Brain pericyte (primary cell): ENCODE data around the gene GOSR2.
"Not testable (repeated sequence)": the region's sequence is repeated elsewhere in the genome, so short reads cannot be mapped to it uniquely, and the experiment has no call there.

Source experiments
- DNase-seq: peaks from one replicate; pipeline ENCODE4 v3.0.0-alpha.2; 2012; ENCODE audit warnings: low read depth, low spot score

GOSR2 gene

DNA sequence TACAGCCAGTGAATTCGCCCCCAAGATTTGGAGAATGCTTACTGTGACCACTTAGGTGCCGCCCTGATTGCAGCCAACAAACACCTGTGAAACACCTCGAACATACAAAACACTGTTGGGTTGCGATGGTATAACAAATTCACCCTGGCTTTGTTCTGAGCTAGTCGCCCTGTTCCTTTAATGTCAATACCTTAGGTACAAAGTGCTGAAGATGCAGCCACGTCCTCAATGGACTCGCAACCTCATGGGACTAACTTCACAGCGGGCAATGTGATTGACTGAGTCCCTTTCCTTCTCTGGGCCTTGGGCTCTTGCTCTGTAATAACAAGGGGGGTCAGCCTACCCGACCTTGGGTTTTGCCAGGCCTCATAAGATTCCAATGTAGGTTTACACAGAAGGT is 28.9 kb upstream of the GOSR2 start:
- no peak for DNase-seq

DNA sequence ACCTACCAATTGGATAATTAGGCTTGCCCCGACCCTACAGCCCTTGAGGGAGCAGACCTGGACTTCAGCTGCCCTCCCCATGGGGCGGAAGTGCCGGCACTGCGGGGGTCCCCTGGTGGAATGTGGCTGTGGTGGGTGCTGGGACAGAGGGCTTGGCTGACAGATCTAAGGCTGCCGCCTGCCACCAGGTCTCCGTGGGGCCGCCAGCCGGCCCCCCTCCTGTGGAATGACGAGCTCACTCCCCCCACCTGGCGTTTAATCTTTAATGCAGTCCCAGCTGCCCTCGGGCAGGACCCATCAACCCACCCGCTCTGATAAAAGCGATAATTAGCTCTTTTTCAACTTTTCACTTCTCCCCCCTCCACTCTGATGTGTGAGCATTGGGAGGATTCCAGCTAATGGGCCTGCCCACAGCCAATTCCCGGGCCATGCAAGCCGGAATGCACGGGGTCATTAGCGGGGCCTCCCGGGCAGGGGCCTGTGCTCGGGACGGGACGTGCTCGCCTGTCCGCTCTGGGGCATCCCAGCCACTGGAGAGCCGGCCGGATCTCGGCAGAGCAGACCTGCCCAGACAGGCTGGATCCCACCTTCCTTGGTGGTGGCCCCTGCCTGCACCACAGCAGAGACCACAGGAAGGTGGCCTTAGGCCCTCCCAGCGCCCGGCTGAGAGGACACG is 28.3 kb upstream of the GOSR2 start:
- DNase-seq = no peak

DNA sequence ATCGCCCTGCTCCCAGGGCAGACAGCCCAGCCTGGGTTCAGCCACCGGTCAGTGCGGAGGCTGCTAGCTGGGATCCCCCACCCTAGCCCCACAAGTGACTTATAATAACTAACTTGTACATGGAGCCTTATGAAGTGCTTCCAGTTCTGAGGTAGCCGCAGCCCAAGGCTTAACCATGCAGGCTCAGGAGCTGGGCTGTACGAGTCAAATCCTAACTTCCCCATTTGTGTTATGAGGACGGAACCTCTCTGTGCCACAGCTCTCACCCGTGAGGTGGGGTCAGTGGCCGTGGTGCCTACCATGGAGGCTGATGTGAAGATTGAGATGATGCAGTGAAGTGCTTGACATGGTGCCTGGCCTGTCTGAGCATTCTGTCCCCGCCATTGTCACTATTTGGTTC is 27.8 kb upstream of the GOSR2 start:
- no peak for DNase-seq

DNA sequence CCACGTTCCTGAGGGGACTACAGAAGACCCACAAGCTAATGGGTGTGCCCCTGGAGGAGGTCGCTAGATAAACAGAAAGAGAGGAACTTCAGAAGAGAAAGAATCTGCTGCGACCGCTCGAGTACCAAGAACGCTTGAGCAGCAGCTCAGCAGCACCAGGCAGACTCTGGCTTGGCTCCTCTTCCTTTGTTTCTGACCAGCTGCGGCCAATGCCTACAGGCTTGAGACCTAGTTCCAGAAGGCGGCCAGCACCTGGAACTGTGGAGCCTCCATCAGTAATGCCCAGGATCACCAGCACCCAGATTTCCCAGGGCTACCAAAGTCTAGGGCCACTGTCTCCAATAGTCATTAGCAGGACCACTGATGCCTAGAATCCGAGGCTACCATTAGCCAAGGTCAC is 26.0 kb upstream of the GOSR2 start:
- DNase-seq = no peak

DNA sequence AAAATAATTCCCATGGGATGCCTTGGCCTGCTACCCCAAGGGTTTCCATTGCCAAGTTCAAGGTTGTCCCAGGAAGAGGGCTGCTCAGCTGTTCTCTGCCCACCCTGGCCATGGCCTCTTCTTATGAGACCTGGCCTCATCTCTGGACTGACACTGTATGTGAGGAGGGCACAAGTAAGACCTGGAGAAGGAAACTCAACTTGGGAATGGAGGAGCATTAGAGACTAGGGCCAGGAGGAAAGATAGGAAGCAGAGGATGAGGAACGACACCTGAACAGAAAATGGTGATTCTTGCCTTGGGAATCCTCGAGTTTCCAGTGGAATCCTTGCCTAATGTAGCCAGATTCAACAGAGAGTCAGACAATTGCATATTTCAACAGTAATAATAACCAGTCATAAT is 24.6 kb upstream of the GOSR2 start:
- no peak for DNase-seq

DNA sequence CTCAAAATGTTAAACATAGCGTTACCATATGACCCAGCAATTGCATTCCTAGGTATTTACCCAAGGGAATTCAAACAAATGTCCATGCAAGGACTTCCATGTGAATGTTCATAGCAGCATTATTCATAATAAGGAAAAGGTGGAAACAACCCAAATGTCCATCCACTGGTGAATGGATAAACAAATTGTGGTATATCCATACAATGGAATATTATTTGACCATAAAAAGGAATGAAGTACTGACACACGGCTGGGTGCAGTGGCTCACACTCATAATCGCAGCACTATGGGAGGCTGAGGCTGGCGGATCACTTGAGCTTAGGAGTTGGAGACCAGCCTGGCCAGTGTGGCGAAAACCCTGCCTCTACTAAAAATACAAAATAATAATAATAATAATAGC is 24.1 kb upstream of the GOSR2 start:
- no peak for DNase-seq

DNA sequence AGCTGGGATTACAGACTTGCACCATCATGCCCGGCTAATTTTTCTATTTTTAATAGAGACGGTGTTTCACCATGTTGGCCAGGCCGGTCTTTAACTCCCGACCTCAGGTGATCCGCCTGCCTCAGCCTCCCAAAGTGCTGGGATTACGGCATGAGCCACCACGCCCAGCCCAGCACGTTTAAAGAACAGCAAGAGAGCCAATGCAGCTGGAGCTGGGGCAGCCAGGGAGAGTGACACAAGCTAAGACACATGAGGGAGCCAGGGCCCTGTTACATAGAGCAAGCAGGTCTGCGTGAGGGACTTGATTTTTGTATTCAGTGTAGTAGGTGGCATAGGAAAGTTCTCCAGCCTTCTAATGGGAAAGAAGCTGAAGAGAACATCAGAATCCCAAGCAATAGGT is 21.7 kb upstream of the GOSR2 start:
- no peak for DNase-seq

DNA sequence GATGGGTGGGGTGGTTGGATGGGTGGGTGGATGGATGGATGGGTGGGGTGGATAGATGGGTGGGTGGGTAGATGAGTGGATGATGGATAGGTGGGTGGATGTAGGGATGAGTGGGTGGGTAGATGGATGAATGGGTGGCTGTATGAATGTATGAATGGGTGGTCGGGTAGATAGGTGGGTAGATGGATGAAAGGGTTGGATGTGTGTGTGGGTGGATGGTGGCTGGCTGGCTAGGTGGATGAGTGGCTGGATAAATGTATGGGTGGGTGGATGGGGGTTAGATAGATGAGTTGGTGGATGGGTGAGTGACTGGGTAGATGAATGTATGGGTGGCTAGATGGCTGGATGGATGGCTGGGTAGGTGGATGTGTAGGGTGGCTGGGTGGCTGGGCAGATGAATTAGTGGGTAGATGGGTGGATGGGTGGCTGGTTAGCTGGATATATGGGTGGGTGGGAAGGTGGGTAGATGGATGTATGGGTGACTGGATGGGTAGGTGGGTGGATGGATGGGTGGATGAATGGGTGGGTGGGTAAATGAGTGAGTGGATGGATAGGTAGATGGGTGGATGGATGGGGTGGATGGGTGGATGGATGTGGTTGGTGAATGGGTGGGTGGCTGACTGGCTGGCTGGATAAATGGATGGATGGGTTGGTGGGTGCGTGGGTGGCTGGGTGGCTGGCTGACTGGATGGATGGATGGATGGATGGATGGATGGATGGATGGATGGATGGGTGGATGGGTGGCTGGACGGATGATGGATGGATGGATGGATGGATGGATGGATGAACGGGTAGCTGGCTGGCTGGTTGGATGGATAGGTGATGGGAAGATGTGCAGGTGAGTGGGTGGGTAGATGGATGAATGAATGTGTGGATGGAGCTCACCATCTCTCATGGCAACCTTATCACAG is 18.9 kb upstream of the GOSR2 start:
- no peak for DNase-seq

DNA sequence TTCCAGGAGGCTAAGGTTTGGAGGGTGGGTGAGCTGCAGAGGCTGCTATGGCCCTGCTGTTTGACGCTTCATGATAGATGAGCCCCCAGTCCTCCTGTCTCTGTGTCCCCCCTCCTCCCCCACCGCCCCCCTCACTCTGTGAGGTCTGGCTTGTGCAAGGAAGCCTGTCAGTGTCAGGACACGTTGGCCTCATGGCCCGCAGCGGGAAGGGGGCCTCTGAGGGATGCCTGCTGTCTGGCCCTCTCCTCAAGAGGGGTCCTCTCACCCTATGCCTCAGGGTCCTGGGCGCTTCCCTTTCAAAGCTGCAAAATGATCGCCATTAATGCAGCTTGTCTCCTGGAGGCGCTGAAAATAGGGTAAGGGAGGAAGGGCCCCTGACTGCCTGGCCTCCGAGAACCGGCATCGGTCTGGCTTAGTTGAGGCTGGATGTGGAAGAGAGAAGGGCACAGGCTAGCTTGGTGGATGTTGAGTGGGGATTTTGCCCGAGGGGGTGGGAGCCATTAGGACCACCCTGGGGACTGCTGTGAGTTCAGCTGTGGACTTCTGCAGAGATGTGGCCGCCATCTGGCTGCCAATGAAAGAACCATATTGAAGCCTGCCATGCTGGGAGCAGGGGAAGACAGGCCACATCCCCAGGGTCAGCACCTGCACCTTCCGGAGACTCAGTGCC is 14.8 kb upstream of the GOSR2 start:
- DNase-seq = no peak

DNA sequence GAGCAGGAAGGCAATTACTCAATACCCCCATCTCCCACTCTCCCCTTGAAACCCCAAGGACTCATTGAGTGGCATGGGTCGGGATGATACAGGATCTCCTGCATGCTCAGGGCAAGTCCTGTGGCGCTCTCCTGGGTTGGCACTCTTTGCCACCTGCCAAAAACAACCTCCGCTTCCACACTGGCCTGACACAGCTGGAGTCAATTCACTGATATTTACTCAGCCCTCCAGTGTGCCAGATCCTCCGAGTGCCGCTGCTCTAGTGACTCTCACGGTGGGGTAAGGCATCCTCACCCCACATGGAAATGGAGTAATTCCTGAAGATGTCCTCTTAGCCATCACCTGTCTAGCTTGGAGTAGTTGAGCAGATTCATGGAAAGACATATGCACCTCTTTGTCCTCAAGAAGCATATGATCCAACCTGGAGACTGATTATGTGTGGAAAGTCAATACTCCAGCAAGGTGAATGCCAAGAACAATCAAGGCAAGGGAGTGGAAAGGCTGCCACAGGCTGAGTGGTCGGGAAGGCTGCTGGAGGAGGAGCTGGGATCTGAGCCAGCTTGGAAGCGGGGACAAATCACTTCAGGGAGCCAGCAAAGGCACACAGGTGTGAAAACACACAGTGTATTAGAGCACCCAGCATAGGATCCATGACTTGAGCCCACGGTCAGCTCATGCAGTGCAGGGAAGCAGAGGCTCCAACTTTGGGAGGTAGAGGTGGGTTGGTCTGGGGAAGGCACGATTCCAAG is 12.6 kb upstream of the GOSR2 start:
- no peak for DNase-seq

DNA sequence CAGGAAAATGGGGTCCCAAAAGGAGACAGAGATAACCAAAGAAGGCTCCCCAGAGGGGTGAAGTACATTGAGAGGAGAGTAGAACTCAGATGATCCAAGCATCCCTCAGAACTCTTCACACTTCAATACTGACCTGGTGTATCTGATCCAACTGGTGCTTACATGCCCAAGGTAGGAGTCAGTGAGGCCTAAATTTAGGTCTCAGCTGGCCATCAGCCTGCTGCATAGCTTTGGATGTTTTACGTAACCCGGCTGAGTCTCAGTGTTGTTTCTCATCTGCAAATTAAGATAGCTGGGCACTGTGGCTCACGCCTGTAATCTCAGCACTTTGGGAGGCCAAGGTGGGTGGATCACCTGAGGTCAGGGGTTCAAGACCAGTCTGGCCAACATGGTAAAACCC is 11.6 kb upstream of the GOSR2 start:
- DNase-seq = no peak

DNA sequence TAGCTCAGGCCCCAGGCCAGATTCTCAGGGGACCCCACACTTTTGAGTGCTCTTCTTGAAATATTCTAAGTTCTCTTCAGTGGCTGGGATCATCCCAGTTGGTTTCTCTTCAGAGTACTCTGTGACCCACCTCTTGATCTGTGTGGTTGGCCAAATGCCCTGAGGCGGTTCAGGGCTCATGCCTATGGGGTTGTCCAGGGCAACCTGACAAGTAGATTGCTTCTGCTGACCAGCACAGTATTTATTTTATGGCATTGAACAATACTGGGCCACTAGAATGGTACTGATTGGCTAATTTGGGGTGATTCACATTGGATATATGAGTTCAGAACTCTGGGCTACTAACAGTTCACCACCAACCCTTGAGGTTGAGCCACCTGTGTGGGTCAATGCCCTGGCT is 7.4 kb upstream of the GOSR2 start:
- no peak for DNase-seq

DNA sequence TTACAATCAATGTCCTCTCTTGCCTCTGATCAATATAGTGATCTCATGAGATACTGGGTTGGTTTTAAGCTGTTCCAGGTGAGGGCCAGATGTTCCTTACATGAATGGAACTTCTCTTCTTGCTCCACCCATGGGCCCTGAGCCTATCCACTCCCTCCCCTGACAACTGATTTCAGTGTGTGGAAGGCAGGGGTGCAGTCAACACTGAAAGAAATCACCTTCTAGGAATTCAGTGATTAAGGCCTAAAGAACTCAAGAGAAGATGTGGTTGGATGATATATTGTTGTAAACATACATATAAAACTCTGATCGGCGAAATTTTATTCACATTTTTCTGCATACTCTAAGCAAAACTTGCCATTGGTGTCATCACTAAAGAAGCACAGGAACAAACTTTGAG is 6.7 kb upstream of the GOSR2 start:
- DNase-seq = no peak

DNA sequence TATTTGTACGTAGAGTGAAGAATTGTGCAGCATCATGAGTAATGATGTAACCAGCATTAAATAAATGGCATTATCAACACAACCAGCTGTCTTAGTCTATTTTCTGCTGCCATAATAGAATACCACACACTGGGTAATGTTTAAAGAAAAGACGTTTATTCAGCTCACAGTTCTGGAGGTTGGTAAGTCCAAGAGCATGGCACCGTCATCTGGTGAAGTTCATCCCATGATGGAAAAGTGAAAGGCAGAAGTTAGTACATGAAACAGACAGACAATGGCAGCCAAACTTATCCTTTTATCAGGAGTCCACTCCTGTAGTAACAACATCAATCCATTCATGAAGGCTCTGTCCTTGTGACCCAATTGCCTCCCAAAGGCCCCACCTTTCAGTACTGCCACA is 6.3 kb upstream of the GOSR2 start:
- DNase-seq = no peak

DNA sequence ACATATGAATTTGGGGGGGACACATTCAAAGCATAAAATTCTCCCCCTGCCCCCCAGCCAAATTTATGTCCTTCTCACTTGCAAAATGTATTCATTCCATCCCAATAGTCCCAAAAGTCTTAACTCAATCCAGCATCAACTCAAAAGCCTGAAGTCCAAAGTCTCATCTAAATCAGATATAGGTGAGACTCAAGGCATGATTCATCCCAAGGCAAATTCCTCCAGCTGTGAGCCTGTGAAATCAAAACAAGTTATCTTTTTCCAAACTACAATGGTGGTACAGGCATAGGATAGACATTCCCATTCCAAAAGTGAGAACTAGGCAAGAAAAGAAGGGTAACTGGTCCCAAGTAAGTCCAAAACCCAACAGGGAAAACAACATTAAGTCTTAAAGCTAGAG is 5.9 kb upstream of the GOSR2 start:
- DNase-seq = no peak

DNA sequence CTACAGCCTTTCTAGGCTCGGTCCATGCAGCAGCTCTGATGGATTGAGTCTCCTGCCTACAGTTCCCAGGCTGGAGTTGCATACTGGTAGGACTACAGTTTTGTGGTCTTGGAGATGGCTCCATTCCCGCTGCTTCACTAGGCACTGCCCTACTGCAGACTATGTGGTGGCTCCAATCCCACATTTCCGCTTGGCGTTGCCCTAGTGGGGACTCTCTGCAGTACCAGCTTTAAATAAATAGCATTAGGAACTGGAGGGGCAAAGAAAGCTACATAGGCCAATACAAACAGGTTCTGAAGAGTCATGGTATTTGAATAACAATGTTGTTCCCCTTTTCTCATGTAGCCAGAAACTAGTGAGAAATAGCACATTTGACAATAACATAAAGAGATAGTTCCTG is 5.4 kb upstream of the GOSR2 start:
- DNase-seq = no peak

DNA sequence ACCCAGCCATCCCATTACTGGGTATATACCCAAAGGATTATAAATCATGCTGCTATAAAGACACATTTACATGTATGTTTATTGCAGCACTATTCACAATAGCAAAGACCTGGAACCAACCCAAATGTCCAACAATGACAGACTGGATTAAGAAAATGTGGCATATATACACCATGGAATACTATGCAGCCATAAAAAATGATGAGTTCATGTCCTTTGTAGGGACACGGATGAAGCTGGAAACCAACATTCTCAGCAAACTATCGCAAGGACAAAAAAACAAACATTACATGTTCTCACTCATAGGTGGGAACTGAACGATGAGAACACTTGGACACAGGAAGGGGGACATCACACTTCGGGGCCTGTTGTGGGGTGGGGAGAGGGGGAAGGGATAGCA is 998 bp upstream of the GOSR2 start:
- not testable (repeated sequence) for DNase-seq

DNA sequence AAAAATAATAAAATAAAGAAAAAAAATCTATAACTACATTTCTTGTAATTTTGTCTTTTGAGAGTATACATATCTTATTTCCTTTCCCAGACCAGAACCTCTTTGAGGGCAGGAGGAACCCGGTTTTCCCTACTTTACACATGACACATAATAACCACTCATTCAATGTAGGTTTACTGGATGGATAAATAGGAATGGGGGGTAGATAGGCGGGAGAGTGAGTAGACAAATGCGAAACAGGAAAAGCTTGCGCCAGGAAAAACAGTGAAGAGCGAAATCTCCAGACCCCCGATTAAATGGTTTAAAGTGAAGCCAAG is 515 bp upstream of the GOSR2 start:
- DNase-seq = no peak

DNA sequence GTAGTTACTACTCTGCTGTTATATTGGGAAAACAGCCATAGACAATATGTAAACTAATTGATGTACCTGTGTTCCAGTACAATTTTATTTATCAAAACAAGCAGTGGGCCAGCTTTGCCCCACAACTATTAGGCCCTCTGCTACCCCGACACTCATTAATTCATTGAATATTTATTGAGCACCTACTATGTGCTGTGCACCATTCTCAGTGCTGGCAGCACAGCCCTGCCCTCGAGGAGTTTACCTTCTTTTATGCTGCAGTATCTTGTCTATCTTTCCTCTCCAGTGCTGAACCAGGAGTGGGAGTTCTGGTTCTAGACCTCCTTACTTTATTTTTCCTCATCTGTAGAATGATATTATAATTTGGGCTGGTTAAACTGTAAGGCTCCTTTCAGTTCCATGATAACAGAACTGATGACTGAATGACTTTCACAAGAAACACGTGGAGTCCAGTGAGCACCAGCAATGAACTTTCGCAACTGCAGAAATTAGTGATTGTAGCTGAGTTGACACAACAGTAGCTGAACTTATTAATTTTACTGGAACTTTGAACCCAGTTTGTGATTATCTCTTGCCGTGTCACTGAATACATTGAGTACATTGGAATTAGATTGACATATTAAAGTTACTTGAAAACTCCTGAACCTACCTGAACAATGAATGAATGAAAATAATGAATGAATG is 2.4 kb downstream of the GOSR2 start:
- no peak for DNase-seq

DNA sequence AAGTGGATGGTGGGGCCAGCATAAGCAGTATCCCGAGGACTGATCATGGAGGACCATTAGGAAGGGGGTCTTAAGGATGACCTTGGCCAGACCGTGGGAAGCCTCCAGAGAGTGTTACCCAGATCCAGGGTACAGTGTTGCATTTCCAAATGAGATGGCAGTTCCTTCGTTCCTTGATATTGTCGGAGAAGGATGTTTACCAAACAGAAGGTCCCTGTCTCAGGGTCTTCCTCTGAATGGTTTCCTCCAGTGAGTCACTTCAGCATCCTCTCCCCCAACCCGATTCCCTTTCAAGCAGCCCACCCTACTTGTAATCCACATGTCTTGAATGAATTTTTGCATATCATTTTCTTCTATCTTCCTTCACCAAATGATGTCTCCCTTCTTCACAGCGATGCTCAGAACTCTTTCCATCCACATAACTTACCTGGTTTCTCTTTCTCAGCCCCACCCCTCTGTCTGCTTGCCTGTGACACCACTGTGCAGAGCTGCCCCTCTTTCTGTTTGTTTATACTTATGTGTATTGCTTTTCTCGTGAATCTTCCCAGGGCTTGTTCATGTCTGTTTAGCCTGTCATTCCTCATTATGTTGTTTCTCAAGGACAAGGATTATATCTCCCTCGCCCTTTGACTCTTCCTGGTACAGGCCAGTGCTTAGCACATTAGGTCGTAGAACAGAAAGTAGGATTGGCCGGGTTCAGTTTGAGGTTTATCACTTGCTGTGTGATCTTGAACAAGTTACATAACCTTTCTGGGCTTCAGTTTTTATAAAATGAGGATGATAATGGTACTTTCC is 5.7 kb downstream of the GOSR2 start:
- DNase-seq = no peak

DNA sequence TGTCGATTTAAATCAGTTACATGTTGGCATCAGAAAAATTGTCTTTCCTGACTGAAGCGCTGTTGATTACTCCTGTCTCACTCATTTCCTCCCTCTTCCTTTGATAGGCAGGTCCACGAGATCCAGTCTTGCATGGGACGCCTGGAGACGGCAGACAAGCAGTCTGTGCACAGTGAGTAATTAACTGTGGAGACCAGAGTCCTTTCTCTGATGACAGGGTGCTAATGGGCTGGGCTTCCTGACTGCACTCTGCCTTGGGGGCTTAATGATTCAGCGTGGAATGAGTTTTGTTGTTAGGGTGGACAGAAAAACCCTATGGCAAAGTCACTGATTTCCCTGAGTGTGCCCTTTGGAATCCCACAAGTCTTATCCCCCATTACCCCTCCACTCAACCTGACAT is 6.5 kb downstream of the GOSR2 start:
- no peak for DNase-seq
